HL-60 (cell line): ENCODE data around the gene MACROD2.

ENCODE experiments used
- DNase-seq, 2 experiments: peaks; one replicate each; pipeline ENCODE4 v3.0.0-alpha.2; 2010 to 2020; ENCODE audit warnings: low read depth in 1 of 2, low spot score in 1 of 2
- H3K27ac ChIP-seq: fragments of 250-450 bp; sonication (Bioruptor Pico); replicated peaks from 2 replicates; pipeline ENCODE4 v1.5.1; 2020; ENCODE audit warnings: mild to moderate bottlenecking, moderate library complexity
- H3K27me3 ChIP-seq: fragments of 250-450 bp; sonication (Bioruptor Pico); 2 replicates; pipeline ENCODE4 v1.5.1; 2021; ENCODE audit warnings: mild to moderate bottlenecking, moderate library complexity; ENCODE audit not compliant: insufficient read depth, poor library complexity, severe bottlenecking
- H3K4me3 ChIP-seq: replicated peaks from 2 replicates; pipeline ENCODE4 v1.5.1; 2011; ENCODE audit warnings: mild to moderate bottlenecking, control low read depth, low read length; ENCODE audit not compliant: insufficient read depth
- CTCF ChIP-seq: IDR thresholded peaks from one replicate; pipeline ENCODE4 v1.5.1; 2011; ENCODE audit warnings: low read length, control low read depth, inconsistent platforms; ENCODE audit not compliant: insufficient read depth
- GABPA ChIP-seq: IDR thresholded peaks from 2 replicates; pipeline ENCODE4 v1.6.1; 2012; ENCODE audit warnings: low read depth
- POLR2AphosphoS5 ChIP-seq: IDR thresholded peaks from 2 replicates; pipeline ENCODE4 v1.6.1; 2012; ENCODE audit warnings: low read depth
- SPI1 ChIP-seq: IDR thresholded peaks from 2 replicates; pipeline ENCODE4 v1.6.1; 2012; ENCODE audit warnings: low read depth, mild to moderate bottlenecking, borderline replicate concordance
- TF ChIP-seq, protein P1 (sequence below): IDR thresholded peaks from 2 replicates; pipeline ENCODE4 v1.6.1; 2012; ENCODE audit warnings: low read depth; ENCODE audit not compliant: insufficient replicate concordance

MACROD2 gene

GRCh38 chr20:15991279-15991678 lies 1996.0 kb downstream of the MACROD2 start:
- H3K27ac ChIP-seq: no peak overlapping the region
- H3K4me3 ChIP-seq: no peak overlapping the region
- DNase-seq: no peak
- H3K27me3 ChIP-seq: no peaks in the 10 kb centered on the region
- TF ChIP-seq SPI1: no peak
- TF ChIP-seq, protein P1, sequence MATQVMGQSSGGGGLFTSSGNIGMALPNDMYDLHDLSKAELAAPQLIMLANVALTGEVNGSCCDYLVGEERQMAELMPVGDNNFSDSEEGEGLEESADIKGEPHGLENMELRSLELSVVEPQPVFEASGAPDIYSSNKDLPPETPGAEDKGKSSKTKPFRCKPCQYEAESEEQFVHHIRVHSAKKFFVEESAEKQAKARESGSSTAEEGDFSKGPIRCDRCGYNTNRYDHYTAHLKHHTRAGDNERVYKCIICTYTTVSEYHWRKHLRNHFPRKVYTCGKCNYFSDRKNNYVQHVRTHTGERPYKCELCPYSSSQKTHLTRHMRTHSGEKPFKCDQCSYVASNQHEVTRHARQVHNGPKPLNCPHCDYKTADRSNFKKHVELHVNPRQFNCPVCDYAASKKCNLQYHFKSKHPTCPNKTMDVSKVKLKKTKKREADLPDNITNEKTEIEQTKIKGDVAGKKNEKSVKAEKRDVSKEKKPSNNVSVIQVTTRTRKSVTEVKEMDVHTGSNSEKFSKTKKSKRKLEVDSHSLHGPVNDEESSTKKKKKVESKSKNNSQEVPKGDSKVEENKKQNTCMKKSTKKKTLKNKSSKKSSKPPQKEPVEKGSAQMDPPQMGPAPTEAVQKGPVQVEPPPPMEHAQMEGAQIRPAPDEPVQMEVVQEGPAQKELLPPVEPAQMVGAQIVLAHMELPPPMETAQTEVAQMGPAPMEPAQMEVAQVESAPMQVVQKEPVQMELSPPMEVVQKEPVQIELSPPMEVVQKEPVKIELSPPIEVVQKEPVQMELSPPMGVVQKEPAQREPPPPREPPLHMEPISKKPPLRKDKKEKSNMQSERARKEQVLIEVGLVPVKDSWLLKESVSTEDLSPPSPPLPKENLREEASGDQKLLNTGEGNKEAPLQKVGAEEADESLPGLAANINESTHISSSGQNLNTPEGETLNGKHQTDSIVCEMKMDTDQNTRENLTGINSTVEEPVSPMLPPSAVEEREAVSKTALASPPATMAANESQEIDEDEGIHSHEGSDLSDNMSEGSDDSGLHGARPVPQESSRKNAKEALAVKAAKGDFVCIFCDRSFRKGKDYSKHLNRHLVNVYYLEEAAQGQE: no peak
- no peak for TF ChIP-seq CTCF

- Histone ChIP-seq H3K27me3 (no peaks in the 10 kb centered on the region), H3K27ac (no peak overlapping the region), H3K4me3 (no peak overlapping the region)
- DNase-seq: no peak
- TF ChIP-seq CTCF (no peak), SPI1 (no peak), GABPA (no peak), POLR2AphosphoS5 (no peak)
- TF ChIP-seq, protein P1: no peak
These were observed 1997.2 kb downstream of the MACROD2 start for GRCh38 chr20:15992564-15992963.

DNA sequence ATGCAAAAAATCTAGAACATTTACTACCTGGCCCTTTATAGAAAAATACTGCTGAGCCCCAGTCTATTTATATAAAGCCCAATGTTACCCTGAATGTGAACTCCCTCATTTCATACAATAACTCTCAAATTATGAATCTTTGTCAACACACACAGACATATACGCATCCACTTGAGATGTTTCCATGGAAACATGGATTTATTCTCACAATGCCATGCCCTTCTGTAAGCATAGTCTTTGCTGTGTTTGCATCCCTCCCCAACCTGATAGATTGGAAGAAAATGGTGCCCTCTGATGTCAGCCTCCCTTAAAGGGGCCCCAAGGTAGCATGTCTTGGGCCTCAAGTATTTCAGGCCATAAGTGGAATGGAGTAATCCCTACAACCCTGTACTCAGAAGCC lies 2004.8 kb downstream of the MACROD2 start:
- no peak overlapping the region for H3K27ac ChIP-seq
- DNase-seq: no peak
- no peak for TF ChIP-seq SPI1
- no peak for TF ChIP-seq CTCF
- TF ChIP-seq, protein P1: no peak
- no peak for TF ChIP-seq GABPA
- TF ChIP-seq POLR2AphosphoS5: no peak

More for the DNA sequence above, 2004.8 kb downstream of the MACROD2 start:
- Histone ChIP-seq H3K4me3 (no peak overlapping the region), H3K27me3 (no peaks in the 10 kb centered on the region)
